Measurements from ENCODE around the gene LNX2.

The LNX2 gene

GRCh38 chr13:27665761-27666160 lies 45.4 kb upstream of the LNX2 start:
- no peak for TF ChIP-seq CTCF (IDR thresholded peaks at IDR 0.05; ENCODE audit: insufficient read depth, low read length)
- TF ChIP-seq GABPA (IDR thresholded peaks at IDR 0.05; ENCODE audit: low read depth) = no peak
- no peak for TF ChIP-seq SPI1 (IDR thresholded peaks at IDR 0.05; ENCODE audit: borderline replicate concordance, low read depth)
- TF ChIP-seq POLR2AphosphoS5 (IDR thresholded peaks at IDR 0.05; ENCODE audit: low read depth) = no peak
- TF ChIP-seq, protein P1, sequence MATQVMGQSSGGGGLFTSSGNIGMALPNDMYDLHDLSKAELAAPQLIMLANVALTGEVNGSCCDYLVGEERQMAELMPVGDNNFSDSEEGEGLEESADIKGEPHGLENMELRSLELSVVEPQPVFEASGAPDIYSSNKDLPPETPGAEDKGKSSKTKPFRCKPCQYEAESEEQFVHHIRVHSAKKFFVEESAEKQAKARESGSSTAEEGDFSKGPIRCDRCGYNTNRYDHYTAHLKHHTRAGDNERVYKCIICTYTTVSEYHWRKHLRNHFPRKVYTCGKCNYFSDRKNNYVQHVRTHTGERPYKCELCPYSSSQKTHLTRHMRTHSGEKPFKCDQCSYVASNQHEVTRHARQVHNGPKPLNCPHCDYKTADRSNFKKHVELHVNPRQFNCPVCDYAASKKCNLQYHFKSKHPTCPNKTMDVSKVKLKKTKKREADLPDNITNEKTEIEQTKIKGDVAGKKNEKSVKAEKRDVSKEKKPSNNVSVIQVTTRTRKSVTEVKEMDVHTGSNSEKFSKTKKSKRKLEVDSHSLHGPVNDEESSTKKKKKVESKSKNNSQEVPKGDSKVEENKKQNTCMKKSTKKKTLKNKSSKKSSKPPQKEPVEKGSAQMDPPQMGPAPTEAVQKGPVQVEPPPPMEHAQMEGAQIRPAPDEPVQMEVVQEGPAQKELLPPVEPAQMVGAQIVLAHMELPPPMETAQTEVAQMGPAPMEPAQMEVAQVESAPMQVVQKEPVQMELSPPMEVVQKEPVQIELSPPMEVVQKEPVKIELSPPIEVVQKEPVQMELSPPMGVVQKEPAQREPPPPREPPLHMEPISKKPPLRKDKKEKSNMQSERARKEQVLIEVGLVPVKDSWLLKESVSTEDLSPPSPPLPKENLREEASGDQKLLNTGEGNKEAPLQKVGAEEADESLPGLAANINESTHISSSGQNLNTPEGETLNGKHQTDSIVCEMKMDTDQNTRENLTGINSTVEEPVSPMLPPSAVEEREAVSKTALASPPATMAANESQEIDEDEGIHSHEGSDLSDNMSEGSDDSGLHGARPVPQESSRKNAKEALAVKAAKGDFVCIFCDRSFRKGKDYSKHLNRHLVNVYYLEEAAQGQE (IDR thresholded peaks at IDR 0.05; ENCODE audit: insufficient replicate concordance, low read depth) = no peak
- no peak for DNase-seq (ENCODE audit: low read depth in 1 of 2, low spot score in 1 of 2)
- H3K27ac ChIP-seq (replicated peaks) = no peak overlapping the region
- H3K27me3 ChIP-seq (ENCODE audit: insufficient read depth, poor library complexity, severe bottlenecking) = no peaks in the 10 kb centered on the region
- no peak overlapping the region for H3K4me3 ChIP-seq (replicated peaks; ENCODE audit: insufficient read depth, low read length)

DNA sequence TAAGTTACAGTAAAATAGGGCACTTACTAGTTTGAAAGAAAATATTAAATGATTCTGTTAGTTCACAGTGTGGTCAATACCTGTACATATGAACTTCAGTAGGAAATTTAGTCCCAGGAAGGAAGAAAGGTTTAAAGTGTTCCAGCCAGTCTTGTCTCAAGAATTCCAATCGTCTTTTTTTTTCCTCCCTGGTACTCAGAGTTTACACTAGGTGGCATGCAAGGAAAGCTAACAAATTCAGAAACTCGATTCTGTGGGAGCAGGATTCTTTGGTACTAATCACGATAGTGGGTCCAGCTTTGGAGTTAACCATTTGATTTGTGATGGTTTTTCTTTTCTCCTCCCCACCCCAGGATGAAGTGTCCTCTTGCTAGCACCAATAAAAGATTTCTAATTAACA lies 45.0 kb upstream of the LNX2 start:
- H3K27me3 ChIP-seq (ENCODE audit: insufficient read depth, poor library complexity, severe bottlenecking) = no peaks in the 10 kb centered on the region
- TF ChIP-seq GABPA (IDR thresholded peaks at IDR 0.05; ENCODE audit: low read depth) = no peak
- TF ChIP-seq CTCF (IDR thresholded peaks at IDR 0.05; ENCODE audit: insufficient read depth, low read length) = no peak
- no peak for TF ChIP-seq POLR2AphosphoS5 (IDR thresholded peaks at IDR 0.05; ENCODE audit: low read depth)
- TF ChIP-seq, protein P1 (IDR thresholded peaks at IDR 0.05; ENCODE audit: insufficient replicate concordance, low read depth) = no peak
- no peak for TF ChIP-seq SPI1 (IDR thresholded peaks at IDR 0.05; ENCODE audit: borderline replicate concordance, low read depth)
- no peak for DNase-seq (ENCODE audit: low read depth in 1 of 2, low spot score in 1 of 2)

GRCh38 chr13:27663947-27664346 lies 43.6 kb upstream of the LNX2 start:
- no peak for DNase-seq (ENCODE audit: low read depth in 1 of 2, low spot score in 1 of 2)

More for the DNA sequence above, 45.0 kb upstream of the LNX2 start:
- Histone ChIP-seq H3K4me3 (replicated peaks; ENCODE audit: insufficient read depth, low read length) (no peak overlapping the region), H3K27ac (replicated peaks) (no peak overlapping the region)

More at GRCh38 chr13:27663947-27664346, 43.6 kb upstream of the LNX2 start:
- no peaks in the 10 kb centered on the region for H3K27me3 ChIP-seq (ENCODE audit: insufficient read depth, poor library complexity, severe bottlenecking)
- H3K27ac ChIP-seq (replicated peaks) = no peak overlapping the region
- no peak overlapping the region for H3K4me3 ChIP-seq (replicated peaks; ENCODE audit: insufficient read depth, low read length)
- no peak for TF ChIP-seq POLR2AphosphoS5 (IDR thresholded peaks at IDR 0.05; ENCODE audit: low read depth)
- no peak for TF ChIP-seq SPI1 (IDR thresholded peaks at IDR 0.05; ENCODE audit: borderline replicate concordance, low read depth)
- TF ChIP-seq, protein P1 (IDR thresholded peaks at IDR 0.05; ENCODE audit: insufficient replicate concordance, low read depth) = no peak

Data from HL-60 (cell line).